ENCODE results near the gene APRT.

The APRT gene

GRCh38 chr16:88787579-88788314 lies 24.0 kb downstream of the APRT start:
- no peak for DNase-seq (ENCODE audit: low read depth)

GRCh38 chr16:88785106-88785924 lies 26.4 kb downstream of the APRT start, which contains the start of gene PIEZO1:
PIEZO1 (minus strand) TSS chr16:88785220; CDS start chr16:88784964, 256 bp downstream.
- DNase-seq (ENCODE audit: low read depth) = no peak

- no peak for DNase-seq (ENCODE audit: low read depth)
These were observed 26.9 kb downstream of the APRT start for GRCh38 chr16:88784856-88785105.

- no peak for DNase-seq (ENCODE audit: low read depth)
These were observed 27.5 kb downstream of the APRT start for GRCh38 chr16:88784074-88784855.

- DNase-seq (ENCODE audit: low read depth) = no peak
These were observed 28.2 kb downstream of the APRT start for GRCh38 chr16:88783391-88784073.

GRCh38 chr16:88782454-88783390 lies 29.0 kb downstream of the APRT start:
- DNase-seq (ENCODE audit: low read depth) = peak; percentile 80

- no peak for DNase-seq (ENCODE audit: low read depth)
These were observed 30.3 kb downstream of the APRT start for GRCh38 chr16:88781140-88782077.

GRCh38 chr16:88780142-88781062 lies 31.3 kb downstream of the APRT start:
- no peak for DNase-seq (ENCODE audit: low read depth)

GRCh38 chr16:88779406-88780141 lies 32.2 kb downstream of the APRT start:
- no peak for DNase-seq (ENCODE audit: low read depth)

- DNase-seq (ENCODE audit: low read depth) = no peak
These were observed 33.1 kb downstream of the APRT start for GRCh38 chr16:88778541-88779065.

- no peak for DNase-seq (ENCODE audit: low read depth)
These were observed 33.5 kb downstream of the APRT start for GRCh38 chr16:88778271-88778525.

GRCh38 chr16:88777471-88778270 lies 34.1 kb downstream of the APRT start:
- no peak for DNase-seq (ENCODE audit: low read depth)

GRCh38 chr16:88775825-88776224 lies 35.9 kb downstream of the APRT start:
- no peak for DNase-seq (ENCODE audit: low read depth)

- no peak for DNase-seq (ENCODE audit: low read depth)
These were observed 37.0 kb downstream of the APRT start for GRCh38 chr16:88774544-88775393.

- DNase-seq (ENCODE audit: low read depth) = no peak
These were observed 37.9 kb downstream of the APRT start for GRCh38 chr16:88773812-88774291.

Measured in HS-27A (cell line).